ENCODE results near the gene SULT1A2. TPM values are rescaled to one million over a fixed set of nuclear protein-coding genes. Genes with fewer than 3 reads are reported as not detected.
A peak's percentile ranks its signal among the peaks of the same experiment; 100 is the strongest.

The SULT1A2 gene
- polyA plus RNA-seq, 2 of the 4 experiments (the other 2 are of a cell fraction) = 0.06 to 0.09 TPM

GRCh38 chr16:28573738-28574718, 22.8 kb downstream of the SULT1A2 start:
- ChIA-PET POLR2A (no interaction called here), CTCF (no interaction called here)
- 84% methylated on average over 17 of the region's 17 CpGs for WGBS (ENCODE audit: missing lambda C conversion rate)
- Histone ChIP-seq H3K4me3 (no peak overlapping the region), H3K4me2 (no peak overlapping the region), H3K27ac (no peak overlapping the region), H3K4me1 (no peaks in the 10 kb centered on the region), H3K9me3 (no peaks in the 10 kb centered on the region)
- peak in 1 of 2 experiments; percentile 52; a peak in 1 of 6 replicates for ATAC-seq
- TF ChIP-seq NPAS2 (CRISPR knock-in tag; IDR thresholded peaks at IDR 0.05; ENCODE audit: borderline replicate concordance) (no peak), ZFP36 (IDR thresholded peaks at IDR 0.05; ENCODE audit: borderline replicate concordance, partially characterized antibody) (no peak), HOXB5 (CRISPR knock-in tag; IDR thresholded peaks at IDR 0.05) (no peak), NFE2L2 (conservative IDR thresholded peaks at IDR 0.05; ENCODE audit: low read length) (no peak), CHD4 (IDR thresholded peaks at IDR 0.05; ENCODE audit: borderline replicate concordance) (no peak), KDM1A (IDR thresholded peaks at IDR 0.05; ENCODE audit: low read depth) (no peak), CEBPB (IDR thresholded peaks at IDR 0.05) (no peak), MAZ (IDR thresholded peaks at IDR 0.05; ENCODE audit: borderline replicate concordance, low read depth, low read length) (no peak), ZC3H11A (IDR thresholded peaks at IDR 0.05) (no peak), TFCP2L1 (CRISPR knock-in tag; IDR thresholded peaks at IDR 0.05) (no peak), KDM5A (IDR thresholded peaks at IDR 0.05) (no peak), E2F6 (IDR thresholded peaks at IDR 0.05; ENCODE audit: borderline replicate concordance, low read depth) (no peak)
- TF ChIP-seq, protein P1, sequence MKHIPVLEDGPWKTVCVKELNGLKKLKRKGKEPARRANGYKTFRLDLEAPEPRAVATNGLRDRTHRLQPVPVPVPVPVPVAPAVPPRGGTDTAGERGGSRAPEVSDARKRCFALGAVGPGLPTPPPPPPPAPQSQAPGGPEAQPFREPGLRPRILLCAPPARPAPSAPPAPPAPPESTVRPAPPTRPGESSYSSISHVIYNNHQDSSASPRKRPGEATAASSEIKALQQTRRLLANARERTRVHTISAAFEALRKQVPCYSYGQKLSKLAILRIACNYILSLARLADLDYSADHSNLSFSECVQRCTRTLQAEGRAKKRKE (CRISPR knock-in tag; IDR thresholded peaks at IDR 0.05; ENCODE audit: low read depth) = no peak
- TF ChIP-seq, protein P2, sequence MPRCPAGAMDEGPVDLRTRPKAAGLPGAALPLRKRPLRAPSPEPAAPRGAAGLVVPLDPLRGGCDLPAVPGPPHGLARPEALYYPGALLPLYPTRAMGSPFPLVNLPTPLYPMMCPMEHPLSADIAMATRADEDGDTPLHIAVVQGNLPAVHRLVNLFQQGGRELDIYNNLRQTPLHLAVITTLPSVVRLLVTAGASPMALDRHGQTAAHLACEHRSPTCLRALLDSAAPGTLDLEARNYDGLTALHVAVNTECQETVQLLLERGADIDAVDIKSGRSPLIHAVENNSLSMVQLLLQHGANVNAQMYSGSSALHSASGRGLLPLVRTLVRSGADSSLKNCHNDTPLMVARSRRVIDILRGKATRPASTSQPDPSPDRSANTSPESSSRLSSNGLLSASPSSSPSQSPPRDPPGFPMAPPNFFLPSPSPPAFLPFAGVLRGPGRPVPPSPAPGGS (IDR thresholded peaks at IDR 0.05) = no peak
- no peak for FAIRE-seq
- DNase-seq (ENCODE audit: low read depth in 1 of 2, low spot score in 1 of 2) = no peak

GRCh38 chr16:28572696-28573510, 23.9 kb downstream of the SULT1A2 start:
- H3K4me3 ChIP-seq = no peak overlapping the region

More at GRCh38 chr16:28572696-28573510, 23.9 kb downstream of the SULT1A2 start:
- CTCF ChIA-PET = interaction anchor here (1.5 kb wide), 1 partner anchor 43 kb away, joined by 4 read pairs; no protein-coding TSS in a partner anchor
- H3K27ac ChIP-seq = no peak overlapping the region
- POLR2A ChIA-PET = no interaction called here
- H3K4me1 ChIP-seq = no peaks in the 10 kb centered on the region
- TF ChIP-seq CEBPB (IDR thresholded peaks at IDR 0.05) (no peak), POLR2AphosphoS2 (conservative IDR thresholded peaks at IDR 0.05; ENCODE audit: low read length) (no peak), JUN (IDR thresholded peaks at IDR 0.05) (no peak), RAD21 (conservative IDR thresholded peaks at IDR 0.05 in 1 of 2, IDR thresholded peaks at IDR 0.05 in 1 of 2) (no peak), RCOR1 (IDR thresholded peaks at IDR 0.05; ENCODE audit: low read depth, low read length) (no peak), ZNF302 (CRISPR knock-in tag; IDR thresholded peaks at IDR 0.05) (no peak), FOSL2 (IDR thresholded peaks at IDR 0.05) (no peak), FOSL2 (CRISPR knock-in tag; IDR thresholded peaks at IDR 0.05) (no peak), FOXS1 (CRISPR knock-in tag; IDR thresholded peaks at IDR 0.05) (no peak), TFCP2L1 (CRISPR knock-in tag; IDR thresholded peaks at IDR 0.05) (no peak), FOSB (CRISPR knock-in tag; IDR thresholded peaks at IDR 0.05) (no peak), JUNB (IDR thresholded peaks at IDR 0.05) (no peak), MAZ (IDR thresholded peaks at IDR 0.05; ENCODE audit: borderline replicate concordance, low read depth, low read length) (no peak), HEYL (CRISPR knock-in tag; IDR thresholded peaks at IDR 0.05) (no peak), ZC3H11A (IDR thresholded peaks at IDR 0.05) (no peak), MYC (IDR thresholded peaks at IDR 0.05; ENCODE audit: borderline replicate concordance, low read length) (no peak), KDM5A (IDR thresholded peaks at IDR 0.05) (no peak), RARB (CRISPR knock-in tag; IDR thresholded peaks at IDR 0.05) (no peak), E2F6 (IDR thresholded peaks at IDR 0.05; ENCODE audit: borderline replicate concordance, low read depth) (no peak), CHD4 (IDR thresholded peaks at IDR 0.05; ENCODE audit: borderline replicate concordance) (no peak)
- TF ChIP-seq, protein P3, sequence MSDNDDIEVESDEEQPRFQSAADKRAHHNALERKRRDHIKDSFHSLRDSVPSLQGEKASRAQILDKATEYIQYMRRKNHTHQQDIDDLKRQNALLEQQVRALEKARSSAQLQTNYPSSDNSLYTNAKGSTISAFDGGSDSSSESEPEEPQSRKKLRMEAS (IDR thresholded peaks at IDR 0.05) = no peak
- no peak overlapping the region for H3K4me2 ChIP-seq
- FAIRE-seq (no peak), DNase-seq (ENCODE audit: low read depth in 1 of 2, low spot score in 1 of 2) (no peak), ATAC-seq (no peak)
- WGBS (ENCODE audit: missing lambda C conversion rate) = 91% methylated on average over 15 of the region's 15 CpGs
- H3K9me3 ChIP-seq = peaks cover 1% of the 10 kb centered on the region; the same call in 2 of the 3 replicates
